Measurements from ENCODE around the gene DNAJB8.

The DNAJB8 gene

DNA sequence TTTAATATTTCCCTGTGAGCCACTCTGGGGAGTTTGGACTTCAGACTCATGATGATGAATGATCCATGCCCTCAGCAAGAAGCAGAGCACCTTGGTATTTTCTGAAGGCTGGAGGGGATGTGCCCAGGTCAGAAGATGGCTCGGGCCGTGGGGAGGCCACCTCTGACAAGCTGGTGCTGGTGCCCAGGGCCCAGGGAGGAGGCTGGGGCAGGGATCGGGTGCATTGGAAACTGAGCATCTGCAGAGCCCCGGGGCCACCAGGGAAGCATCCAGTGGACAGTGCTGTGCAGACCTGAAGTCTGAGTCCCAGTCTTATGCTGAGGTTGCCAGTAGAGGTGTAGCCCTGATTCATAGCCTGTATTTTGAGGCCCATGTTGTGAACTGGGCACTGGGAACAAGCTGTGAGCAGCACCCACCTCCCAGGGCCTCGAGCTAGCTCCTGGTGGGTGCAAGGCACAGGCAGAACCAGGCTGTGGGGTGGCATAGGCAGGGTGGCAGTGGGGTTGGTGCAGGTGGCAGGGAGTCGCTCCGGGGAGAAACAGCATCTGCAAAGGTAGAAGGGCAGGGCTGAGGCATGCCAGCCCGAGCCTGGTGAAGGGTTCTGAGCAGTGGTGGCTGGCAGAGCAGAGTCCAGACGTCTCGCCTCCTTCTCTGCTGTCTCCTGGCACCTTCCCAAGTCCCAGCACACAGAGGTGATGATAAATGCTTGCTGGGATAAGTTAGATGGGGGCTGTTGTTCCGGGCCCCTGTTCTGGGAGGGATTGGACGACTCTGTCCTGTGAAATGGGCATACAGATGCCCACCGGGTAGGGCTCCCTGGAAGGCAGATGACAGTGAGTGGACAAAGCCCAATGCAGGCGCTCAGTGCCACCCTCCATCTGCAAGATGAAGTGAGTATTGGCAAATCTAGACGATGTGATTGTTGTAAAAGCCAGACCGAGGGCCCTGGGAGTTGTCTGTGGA lies 10.6 kb downstream of the DNAJB8 start:
- no peak overlapping the region for H3K4me3 ChIP-seq (ENCODE audit: low read length)
- DNase-seq (ENCODE audit: low read depth, low spot score) = no peak

DNA sequence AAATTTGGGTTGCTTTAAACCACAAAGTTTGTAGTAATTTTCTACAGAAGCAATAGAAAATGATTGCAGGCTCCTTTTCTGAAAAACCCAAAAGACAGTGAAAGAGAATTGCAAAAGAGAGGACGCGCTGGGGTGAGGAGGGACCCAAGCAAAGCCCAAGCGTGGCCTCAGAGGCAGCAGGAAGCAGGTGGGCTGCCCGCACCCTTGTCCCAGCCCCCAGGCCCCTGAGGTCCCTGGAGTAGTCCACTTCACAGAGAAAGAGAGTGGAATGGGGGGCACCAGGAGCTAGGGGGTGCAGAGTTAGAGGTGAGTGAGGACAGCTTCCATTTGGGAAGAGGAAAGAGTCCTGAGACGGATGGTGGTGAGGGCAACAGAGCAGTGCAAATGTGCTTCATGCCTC lies 11.6 kb downstream of the DNAJB8 start:
- DNase-seq (ENCODE audit: low read depth, low spot score) = no peak
- no peak overlapping the region for H3K4me3 ChIP-seq (ENCODE audit: low read length)

DNA sequence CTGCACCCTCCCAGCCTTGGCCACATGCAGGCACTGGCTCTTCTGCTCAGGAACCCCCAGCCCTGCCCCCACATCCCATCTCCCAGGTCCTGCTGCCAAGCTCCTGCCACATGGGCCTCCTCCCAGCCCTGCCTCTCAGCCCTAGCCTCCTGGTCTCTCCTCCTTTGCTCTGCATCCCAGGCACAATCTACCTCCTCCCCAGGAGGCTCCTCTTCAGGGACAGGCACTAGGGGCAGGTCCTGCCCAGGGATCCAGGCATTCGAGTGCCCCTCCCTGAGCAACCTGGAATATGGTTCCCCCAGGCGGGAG lies 12.4 kb downstream of the DNAJB8 start:
- DNase-seq (ENCODE audit: low read depth, low spot score) = no peak
- H3K4me3 ChIP-seq (ENCODE audit: low read length) = no peak overlapping the region

DNA sequence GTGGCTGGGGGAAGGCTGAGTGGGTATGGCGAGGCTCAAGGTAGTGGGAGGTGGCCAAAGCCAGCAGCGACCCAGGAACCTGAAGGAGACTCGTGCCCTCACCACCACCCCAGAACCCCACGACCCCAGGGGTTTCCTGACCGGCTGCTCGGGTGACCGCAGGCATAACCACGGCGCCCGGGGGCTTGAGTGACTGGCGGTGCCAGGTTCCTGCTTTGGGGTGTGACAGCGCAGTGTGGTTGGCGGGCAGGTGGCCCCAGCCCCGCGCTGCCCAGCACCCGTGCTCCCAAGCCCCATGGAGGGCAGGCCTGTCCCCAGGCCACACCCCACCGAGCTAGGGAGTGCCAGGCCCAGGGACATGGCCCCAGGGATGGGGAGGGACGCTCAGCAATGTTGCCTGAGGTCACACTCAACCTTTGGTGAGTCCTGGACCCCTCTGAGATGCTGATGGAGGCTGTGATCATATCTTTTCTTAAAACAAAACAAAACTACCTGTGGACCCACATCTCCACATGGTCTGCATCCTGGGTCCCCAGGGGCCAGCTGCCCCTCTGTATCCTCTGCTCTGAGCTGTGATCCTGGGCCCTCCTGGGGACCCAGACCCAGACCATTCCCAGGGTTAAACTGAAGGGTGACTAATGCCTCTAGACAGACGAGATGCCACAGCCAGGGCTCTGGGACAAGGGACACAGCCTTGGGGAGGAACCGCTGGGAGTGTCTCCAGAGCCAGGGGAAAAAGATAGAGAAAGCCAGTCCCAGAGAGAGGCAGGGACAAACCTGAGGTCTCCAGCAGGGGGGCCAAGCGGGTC lies 13.0 kb downstream of the DNAJB8 start:
- no peak for DNase-seq (ENCODE audit: low read depth, low spot score)

DNA sequence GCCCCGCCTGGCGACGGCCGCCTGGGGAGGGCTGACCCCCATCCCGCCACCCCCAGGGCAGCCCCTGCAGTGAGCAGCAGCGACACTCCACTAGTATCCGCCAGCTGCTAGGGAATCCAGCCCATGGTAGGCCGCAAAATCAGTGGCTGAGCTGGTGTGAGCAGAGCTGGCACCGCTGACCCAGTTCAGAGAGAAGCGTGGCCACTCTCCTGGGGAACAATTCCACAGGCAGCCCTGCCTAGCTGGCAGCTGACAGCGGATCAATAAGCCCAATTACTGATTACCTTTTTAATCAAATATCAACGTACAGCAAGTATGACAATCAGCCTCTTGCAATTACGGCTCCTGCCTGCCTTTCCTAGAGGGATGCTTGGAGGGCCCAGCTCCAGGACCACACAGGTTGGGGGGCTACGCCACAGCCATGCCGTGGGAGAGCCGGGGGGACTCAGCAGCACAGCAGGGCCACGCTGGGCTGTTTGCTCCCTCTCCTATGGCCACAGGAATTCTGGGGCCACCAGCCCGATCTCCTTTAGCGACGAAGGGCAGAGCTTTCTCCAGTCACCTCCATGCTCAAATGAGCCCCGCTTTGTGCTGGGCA lies 13.9 kb downstream of the DNAJB8 start:
- no peak for DNase-seq (ENCODE audit: low read depth, low spot score)
- no peak overlapping the region for H3K4me3 ChIP-seq (ENCODE audit: low read length)

More for the DNA sequence above, 13.0 kb downstream of the DNAJB8 start:
- no peak overlapping the region for H3K4me3 ChIP-seq (ENCODE audit: low read length)

DNA sequence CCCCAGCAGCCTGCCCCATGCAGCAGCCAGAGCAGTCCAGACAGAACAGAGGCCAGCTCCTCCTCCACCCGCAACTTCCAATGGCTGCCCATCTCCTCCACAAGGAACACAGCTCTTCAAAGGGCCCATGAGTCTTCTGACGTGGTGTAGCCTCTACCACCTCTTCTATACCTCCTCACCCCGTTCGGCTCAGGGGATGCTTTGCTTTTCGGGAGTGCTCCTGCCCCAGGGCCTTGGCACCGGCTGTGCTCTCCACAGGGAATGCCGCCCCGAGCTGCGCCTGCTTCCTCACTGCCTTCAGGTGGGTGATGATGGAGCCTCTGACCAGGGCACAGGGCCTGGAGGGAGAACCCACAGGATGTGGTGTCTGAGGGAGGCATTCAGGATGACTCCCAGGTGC lies 14.6 kb downstream of the DNAJB8 start:
- no peak overlapping the region for H3K4me3 ChIP-seq (ENCODE audit: low read length)
- DNase-seq (ENCODE audit: low read depth, low spot score) = no peak

DNA sequence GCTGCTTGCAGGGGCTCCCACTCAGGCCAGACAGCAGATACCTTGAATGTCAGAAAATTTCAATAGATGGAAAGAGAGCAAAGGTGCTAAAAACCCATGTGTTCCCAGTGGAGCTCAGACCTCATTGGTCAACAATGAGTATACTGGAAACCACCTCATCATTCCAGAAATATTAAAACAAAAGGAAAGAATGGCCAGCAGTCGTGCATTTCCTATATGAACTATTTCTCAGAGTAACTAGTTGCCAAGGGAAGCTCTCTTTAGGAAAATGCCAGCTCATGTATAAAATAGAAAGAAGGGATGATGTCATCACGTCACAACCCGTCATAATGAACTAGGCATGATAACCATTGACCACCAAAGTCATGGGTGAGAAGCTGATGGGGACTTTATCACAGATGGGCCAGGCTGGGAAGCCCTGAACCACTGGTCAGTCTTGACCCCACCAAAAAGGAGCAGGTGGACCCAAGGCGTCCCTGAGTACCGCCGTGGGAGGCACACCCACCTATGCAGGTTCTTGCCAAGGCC lies 17.5 kb downstream of the DNAJB8 start:
- DNase-seq (ENCODE audit: low read depth, low spot score) = no peak
- H3K4me3 ChIP-seq (ENCODE audit: low read length) = no peak overlapping the region

DNA sequence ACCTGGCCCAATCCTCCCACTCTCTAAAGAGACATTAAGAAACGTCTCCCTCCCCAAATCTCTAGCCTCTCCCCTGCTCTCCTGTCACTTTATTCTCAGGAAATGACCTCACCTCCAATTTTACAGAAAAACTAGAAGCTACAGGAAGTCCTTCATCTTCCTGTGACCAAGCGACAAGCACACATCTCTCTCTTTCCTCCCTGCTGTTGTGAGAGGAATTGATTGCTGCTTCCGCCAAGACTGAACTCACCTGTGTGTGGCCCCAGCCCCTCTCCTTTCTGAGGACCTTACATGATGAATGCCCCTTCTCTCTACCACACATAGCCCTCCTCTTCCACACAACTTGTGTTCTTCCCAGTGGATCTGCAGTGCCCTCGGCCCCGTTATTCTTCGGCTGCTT lies 18.2 kb downstream of the DNAJB8 start:
- no peak overlapping the region for H3K4me3 ChIP-seq (ENCODE audit: low read length)
- DNase-seq (ENCODE audit: low read depth, low spot score) = peak; percentile 64

DNA sequence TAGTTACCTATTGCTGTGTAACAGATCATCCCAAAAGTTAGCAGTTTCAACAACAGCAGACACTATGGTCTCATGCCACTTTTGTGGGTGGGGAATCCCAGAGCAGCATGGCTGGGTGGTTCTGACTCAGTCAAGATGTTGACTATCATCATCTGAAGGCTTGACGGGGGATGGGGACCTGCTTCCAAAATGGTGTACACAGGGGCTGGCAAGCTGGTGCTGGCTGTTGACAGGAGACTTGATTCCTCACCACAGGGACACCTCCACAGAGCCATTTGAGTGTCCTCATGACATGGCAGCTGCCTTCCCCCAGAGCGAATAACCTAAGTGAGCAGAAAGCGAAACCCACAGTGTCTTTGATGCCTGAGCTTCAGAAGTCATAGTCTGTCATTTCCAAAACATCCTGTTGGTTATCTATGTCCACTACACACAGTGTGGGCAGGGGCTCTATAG lies 19.1 kb downstream of the DNAJB8 start:
- peak; percentile 29 for DNase-seq (ENCODE audit: low read depth, low spot score)

DNA sequence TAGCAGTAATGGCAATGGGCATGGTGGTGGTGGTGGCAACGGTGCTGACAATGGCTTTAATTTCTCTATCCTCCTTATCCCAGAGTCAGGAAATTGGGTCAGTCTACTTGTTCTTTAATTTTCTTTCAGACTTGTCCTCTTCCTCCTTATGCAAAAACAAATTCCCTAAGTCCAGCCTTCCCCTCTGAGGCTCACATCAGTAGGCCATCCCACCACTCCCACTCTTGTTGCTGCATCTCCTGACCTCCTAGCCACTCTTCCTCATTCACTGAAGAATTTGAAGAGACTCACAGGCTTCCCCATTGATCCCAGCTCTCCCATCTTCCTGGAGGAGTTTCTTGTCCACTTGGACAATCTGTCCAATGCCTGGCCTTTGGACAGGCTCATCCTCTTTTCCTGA lies 19.9 kb downstream of the DNAJB8 start:
- no peak for DNase-seq (ENCODE audit: low read depth, low spot score)
- no peak overlapping the region for H3K4me3 ChIP-seq (ENCODE audit: low read length)

More for the DNA sequence above, 19.1 kb downstream of the DNAJB8 start:
- no peak overlapping the region for H3K4me3 ChIP-seq (ENCODE audit: low read length)

DNA sequence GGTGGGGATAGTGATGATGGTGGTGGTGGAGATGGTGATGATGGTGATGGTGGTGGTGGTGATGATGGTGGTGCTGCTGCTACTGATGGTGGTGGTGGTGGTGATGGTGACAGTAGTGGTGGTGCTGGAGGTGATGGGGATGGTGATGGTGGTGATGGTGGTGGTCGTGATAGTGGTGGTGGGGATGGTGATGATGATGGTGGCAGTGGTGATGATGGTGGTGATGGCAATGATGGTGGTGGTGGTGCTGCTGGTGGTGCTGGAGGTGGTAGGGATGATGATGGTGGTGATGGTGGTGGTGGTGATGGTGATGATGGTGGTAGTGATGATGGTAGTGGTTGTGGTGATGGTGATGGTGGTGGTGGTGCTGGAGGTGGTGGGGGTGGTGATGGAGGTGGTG lies 21.3 kb downstream of the DNAJB8 start:
- DNase-seq (ENCODE audit: low read depth, low spot score) = no peak

DNA sequence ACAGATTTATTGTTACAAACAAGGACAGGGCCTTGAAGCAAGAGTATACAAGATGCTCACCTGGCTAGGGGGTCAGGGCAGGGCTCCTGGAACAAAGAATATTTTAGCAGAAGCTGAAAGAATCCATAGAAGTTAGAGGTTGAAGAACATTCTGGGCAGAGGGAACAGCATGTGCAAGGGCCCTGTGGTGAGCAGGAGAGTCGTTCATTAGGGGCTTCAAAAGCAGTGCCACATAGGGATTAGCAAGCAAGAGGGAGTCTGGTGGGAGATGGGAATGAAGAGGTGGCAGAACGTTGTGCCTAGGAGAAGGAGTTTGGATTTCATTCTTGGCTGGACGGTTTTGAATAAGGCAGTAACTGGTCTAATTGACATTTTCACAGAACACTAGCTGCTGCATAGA lies 22.9 kb downstream of the DNAJB8 start:
- DNase-seq (ENCODE audit: low read depth, low spot score) = no peak
- no peak overlapping the region for H3K4me3 ChIP-seq (ENCODE audit: low read length)

More for the DNA sequence above, 21.3 kb downstream of the DNAJB8 start:
- no peak overlapping the region for H3K4me3 ChIP-seq (ENCODE audit: low read length)

DNA sequence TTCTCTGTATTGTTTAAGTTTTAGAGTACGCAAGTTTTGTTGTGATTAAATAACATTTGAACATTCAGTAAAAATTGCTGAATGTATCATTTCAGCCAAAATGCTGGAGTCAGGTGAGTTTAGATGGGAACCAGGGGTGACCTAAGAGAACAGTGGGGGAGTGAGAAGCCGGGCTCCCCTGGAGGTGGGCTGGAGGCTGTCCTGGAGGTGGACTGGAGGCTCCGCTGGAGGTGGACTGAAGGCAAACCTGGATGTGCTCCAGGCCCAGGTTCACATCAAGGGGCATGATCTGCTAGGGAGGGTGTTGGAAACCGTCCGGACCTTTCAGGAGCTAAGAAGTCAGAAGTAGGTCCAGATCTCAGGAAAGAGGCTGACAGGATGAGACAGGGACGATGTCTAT lies 23.7 kb downstream of the DNAJB8 start:
- DNase-seq (ENCODE audit: low read depth, low spot score) = no peak
- H3K4me3 ChIP-seq (ENCODE audit: low read length) = no peak overlapping the region

DNA sequence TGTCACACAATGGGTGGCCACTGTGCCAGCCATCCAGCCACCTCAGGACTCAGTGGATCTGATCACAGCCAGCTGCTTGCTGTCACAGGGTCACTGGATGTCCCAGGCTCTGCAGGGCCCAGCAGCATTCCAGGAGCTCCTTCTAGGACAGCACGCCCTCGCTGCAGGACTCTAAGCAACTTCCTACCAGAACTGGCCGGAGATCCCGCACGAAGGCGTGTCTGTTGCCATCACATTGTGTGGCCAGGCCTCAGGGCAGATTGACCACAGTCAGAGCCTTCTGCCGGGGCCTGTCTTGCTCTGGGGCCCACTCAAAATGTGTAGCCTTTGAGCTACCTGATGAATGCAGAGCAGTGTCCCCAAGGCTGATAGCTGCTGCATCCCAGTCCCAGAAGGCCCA lies 24.6 kb downstream of the DNAJB8 start:
- H3K4me3 ChIP-seq (ENCODE audit: low read length) = no peak overlapping the region
- DNase-seq (ENCODE audit: low read depth, low spot score) = no peak

DNA sequence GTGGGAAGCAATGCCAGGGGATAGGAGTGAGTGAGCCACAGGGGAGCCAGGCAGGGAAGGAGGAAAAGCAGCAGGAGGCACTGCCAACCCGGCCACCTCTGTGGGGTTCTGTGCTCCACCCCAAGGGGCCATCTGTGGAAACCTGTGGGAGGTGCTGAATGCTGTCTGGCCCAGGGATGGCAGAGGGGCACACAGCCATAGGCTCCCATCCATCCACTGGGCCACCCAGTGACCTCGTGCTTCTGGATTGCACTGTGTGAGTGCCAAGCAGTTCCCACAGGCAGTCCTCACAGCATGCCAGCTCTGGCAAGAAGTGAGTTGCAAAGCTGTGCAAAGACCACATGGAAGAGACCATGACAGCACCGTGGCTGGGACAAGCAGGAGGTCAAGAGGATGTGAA lies 27.5 kb downstream of the DNAJB8 start:
- no peak for DNase-seq (ENCODE audit: low read depth, low spot score)
- no peak overlapping the region for H3K4me3 ChIP-seq (ENCODE audit: low read length)

DNA sequence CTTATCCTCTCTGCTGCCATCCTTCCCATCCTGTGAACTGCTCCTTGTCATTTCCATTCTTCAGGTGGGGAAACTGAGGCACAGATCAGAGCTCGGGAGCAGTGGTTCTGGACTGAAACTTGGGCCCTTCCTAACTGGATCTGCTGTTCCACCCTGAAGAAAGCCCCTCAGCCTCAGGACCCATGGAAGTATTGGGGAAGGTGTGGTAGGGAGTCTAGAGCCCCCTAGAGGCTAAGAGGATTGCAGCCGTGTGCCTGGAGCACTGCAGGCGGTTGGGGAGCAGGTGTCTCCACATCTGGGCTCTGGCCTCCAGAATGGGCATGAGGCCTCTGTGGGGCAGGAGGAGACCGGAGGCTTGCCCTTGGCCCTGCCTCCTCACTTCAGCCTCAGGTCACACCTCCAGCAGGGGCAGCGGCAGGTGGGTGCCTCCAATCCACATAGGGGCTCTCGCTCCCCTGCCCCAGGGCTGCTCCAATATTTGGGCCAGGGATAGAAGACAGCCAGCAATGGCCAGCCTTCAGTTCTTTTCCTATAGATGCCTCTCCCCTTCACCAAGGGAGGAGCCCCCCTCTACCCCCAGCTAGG lies 28.1 kb downstream of the DNAJB8 start:
- DNase-seq (ENCODE audit: low read depth, low spot score) = no peak
- no peak overlapping the region for H3K4me3 ChIP-seq (ENCODE audit: low read length)

DNA sequence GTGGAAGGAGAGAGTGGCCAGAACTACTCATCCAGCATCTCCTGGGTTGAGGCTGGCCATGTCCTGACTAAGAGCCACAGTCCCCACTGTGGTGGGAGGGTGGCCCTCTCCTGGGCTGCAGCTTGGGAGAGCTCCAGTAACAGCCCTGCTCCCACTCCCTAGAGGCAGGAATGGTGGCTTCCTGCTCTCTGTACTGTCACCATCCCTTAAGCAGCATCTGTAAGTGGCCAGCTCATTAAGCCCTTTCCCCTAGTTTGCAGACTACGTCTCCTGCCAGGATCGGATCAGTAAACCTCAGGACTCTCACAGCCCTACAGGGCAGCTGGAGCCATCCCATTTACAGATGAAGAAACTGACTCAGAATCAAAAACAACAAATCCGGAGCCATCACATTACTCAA lies 30.5 kb downstream of the DNAJB8 start:
- DNase-seq (ENCODE audit: low read depth, low spot score) = no peak
- H3K4me3 ChIP-seq (ENCODE audit: low read length) = no peak overlapping the region

DNA sequence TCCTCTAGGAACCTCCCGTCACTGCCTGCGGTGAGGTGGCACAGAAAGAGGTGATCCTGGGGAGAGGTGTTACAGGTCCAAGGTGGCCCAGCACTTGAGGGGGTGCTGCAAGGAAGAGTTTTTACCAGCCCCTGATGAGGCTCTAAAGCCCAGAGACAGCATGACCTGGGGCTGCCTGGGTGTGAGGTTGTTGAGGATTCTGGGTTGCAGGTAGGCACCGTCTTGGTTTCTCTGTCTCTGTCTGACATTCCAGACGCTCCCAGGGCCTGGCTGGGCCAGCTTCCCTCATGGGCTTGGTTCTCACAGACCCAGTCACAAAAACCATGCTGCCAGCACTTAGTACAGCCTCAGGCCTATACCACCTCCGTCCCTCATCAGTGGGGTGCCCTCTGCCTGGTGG lies 31.1 kb downstream of the DNAJB8 start:
- no peak overlapping the region for H3K4me3 ChIP-seq (ENCODE audit: low read length)
- DNase-seq (ENCODE audit: low read depth, low spot score) = no peak

DNA sequence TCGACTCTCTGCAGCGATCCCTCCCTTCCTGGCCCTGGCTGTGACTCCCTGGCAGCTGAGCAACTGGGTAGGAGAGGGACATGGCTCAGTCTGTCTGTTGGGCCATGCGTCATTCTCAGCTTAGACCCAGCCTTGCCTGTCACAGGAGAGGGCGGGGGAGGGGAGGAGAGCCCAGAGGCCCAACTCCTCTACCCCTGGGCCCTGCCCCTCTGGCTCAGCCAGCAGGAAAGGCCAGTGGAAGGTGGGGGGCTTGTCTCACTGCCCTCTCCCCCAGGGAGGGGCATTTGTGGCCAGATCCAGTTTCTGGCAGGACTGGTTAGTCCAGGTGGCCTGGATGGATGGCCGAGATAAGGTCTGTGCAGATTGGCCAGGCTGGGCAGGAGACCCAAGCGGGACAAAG lies 31.6 kb downstream of the DNAJB8 start:
- no peak for DNase-seq (ENCODE audit: low read depth, low spot score)

More for the DNA sequence above, 31.6 kb downstream of the DNAJB8 start:
- no peak overlapping the region for H3K4me3 ChIP-seq (ENCODE audit: low read length)

Data from Jurkat, Clone E6-1 (cell line).